Measurements from ENCODE around the gene TPSB2.
"Not testable (repeated sequence)": the region's sequence is repeated elsewhere in the genome, so short reads cannot be mapped to it uniquely, and the experiment has no call there.

The TPSB2 gene

DNA sequence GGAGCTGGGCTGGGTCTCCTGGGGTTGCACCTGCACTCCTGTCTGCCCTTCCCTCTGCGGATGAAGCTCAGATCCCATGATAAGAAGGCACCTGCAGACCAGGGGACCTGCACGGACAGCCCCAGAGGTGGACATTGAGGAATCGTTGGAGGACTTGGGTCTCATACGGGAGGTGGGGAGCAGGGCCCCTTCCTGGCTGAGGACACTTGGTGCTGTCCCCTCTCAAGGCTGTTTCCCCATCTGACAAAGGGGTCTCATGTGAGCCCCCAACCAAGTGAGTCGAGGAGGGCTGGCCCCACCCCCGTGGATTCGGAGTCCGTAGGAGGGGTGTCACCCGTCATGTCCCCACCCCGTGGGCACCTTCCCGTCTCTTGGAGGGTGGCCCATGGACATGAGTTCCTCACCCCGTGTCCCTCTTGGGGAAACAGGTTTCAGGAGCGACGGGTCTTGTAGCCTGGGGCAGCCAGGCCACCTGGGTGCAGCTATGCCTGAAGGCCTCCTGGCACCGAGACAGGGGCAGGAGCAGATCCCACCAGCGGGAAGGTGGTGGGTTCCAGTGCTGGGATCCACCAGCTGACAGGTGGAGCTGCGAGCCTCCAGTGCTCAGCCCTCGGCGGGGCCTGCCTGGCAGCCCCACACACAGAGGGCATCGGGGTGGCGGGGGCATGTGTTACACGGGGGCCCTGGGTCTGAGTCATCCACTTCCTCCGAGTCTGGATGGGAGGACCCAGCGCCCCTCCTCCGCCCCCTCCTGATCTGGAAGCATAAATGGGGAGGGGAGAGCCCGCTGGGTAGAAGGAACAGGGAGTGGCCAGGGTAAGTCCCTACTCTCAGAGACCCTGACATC, 25.5 kb upstream of the TPSB2 start, which contains the start of gene TPSD1:
Gene TPSD1, plus strand, starts transcription at position 794 of the 847 bp plus-strand sequence. CDS start 212 bp downstream, outside the sequence.
- H3K4me3 ChIP-seq (ENCODE audit: low read depth in 1 of 2, low read length in 2 of 2); H3K36me3 ChIP-seq (ENCODE audit: control insufficient read depth in 1 of 2, insufficient read depth in 2 of 2, low read length in 2 of 2); H3K27ac ChIP-seq (ENCODE audit: low read depth, low read length); H3K9me3 ChIP-seq (ENCODE audit: control insufficient read depth in 1 of 2, low read length in 2 of 2); H3K4me1 ChIP-seq (ENCODE audit: control insufficient read depth in 1 of 2, insufficient read depth in 2 of 2, low read length in 2 of 2); H3K9ac ChIP-seq (ENCODE audit: low read depth in 1 of 2, low read length in 2 of 2): not testable (repeated sequence)
- peaks cover 16 to 18% of the 10 kb centered on the region in 2 donors for H3K27me3 ChIP-seq (ENCODE audit: control insufficient read depth in 1 of 2, insufficient read depth in 2 of 2, low read length in 2 of 2)

DNA sequence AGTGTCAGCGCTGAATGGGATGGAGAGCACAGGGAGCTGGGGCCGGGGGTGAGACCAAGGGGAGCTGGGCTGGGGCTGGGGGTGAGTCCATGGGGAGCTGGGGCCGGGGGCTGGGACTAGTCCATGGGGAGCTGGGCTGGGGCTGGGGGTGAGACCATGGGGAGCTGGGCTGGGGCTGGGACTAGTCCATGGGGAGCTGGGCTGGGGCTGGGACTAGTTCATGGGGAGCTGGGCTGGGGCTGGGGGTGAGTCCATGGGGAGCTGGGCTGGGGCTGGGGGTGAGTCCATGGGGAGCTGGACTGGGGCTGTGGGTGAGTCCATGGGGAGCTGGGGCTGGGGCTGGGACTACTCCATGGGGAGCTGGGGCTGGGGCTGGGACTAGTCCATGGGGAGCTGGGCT, 24.8 kb upstream of the TPSB2 start:
- H3K4me1 ChIP-seq (ENCODE audit: control insufficient read depth in 1 of 2, insufficient read depth in 2 of 2, low read length in 2 of 2); H3K9ac ChIP-seq (ENCODE audit: low read depth in 1 of 2, low read length in 2 of 2); H3K9me3 ChIP-seq (ENCODE audit: control insufficient read depth in 1 of 2, low read length in 2 of 2); H3K36me3 ChIP-seq (ENCODE audit: control insufficient read depth in 1 of 2, insufficient read depth in 2 of 2, low read length in 2 of 2); H3K4me3 ChIP-seq (ENCODE audit: low read depth in 1 of 2, low read length in 2 of 2); H3K27ac ChIP-seq (ENCODE audit: low read depth, low read length): not testable (repeated sequence)
- H3K27me3 ChIP-seq (ENCODE audit: control insufficient read depth in 1 of 2, insufficient read depth in 2 of 2, low read length in 2 of 2), result peaks cover 11% of the 10 kb centered on the region in 2 donors

DNA sequence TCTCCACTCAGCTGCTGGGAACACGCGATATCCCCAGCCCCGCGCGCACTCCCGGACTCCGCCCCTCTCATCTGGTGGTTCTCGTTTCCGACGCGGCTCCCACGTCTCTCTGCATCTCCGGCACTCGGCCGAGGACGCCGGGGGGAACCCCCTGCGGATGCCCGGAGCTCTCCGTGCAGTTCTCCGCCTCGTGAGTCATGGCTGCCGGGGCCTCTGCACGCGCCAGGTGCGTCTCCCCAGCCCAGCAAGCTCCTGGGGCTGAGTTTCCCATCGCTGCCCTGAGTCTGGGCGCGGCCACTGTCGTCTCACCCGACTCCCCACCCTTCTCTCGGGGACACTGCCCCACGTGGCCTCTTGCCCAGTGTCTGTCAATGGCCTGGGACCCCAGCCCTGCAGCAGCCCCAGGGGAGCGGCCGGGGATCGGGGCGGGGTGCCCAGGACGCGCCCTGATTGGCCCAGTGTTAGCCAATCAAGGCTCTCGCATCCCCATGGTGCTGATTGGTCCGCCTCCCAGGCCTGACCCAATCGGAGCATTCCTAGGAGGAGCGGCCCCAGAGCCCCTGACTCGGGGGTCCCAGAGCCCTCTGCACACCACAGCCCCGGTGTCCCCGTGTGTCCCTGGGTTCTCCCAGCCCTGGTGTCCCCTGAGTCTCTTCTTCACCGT, 23.8 kb upstream of the TPSB2 start:
- not testable (repeated sequence) for H3K9ac ChIP-seq (ENCODE audit: low read depth in 1 of 2, low read length in 2 of 2); H3K36me3 ChIP-seq (ENCODE audit: control insufficient read depth in 1 of 2, insufficient read depth in 2 of 2, low read length in 2 of 2); H3K4me3 ChIP-seq (ENCODE audit: low read depth in 1 of 2, low read length in 2 of 2); H3K27ac ChIP-seq (ENCODE audit: low read depth, low read length); H3K27me3 ChIP-seq (ENCODE audit: control insufficient read depth in 1 of 2, insufficient read depth in 2 of 2, low read length in 2 of 2); H3K9me3 ChIP-seq (ENCODE audit: control insufficient read depth in 1 of 2, low read length in 2 of 2); H3K4me1 ChIP-seq (ENCODE audit: control insufficient read depth in 1 of 2, insufficient read depth in 2 of 2, low read length in 2 of 2)

DNA sequence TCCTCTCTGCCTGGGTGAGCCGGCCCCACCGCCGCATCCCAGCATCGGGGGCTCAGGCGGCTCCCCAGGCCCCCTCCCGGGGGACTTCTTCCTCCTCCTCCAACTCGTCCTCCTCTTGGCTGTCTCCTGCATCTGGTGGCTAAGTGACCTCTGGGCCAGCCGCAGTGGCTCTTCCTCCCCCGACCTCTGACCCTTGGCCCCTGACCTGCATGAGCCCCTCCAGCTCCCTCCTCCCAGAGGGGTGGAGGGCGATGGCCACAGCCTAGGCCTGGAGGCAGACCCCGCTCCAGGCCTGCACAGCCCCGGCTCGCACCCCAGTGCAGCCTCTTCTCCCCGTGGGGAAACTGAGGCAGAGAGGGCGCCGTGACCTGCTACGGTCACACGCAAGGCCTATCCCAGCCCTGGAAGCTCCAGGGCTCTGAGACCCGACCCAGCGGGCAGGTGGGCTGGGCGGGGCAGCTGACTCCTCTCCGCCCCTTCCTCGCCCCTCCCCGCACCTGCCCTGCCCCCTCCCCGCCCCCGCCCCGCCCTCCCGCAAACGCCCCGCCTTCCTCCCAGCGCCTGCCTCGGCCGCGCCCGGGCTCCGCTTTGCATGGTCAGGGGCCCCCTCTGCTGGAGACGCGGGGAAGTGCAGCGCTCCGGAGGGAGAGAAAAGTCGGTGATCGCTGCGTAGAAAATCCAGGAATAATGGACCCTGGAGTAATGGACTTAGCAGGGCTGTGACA, 19.2 kb upstream of the TPSB2 start:
- H3K36me3 ChIP-seq (ENCODE audit: control insufficient read depth in 1 of 2, insufficient read depth in 2 of 2, low read length in 2 of 2); H3K4me1 ChIP-seq (ENCODE audit: control insufficient read depth in 1 of 2, insufficient read depth in 2 of 2, low read length in 2 of 2); H3K9me3 ChIP-seq (ENCODE audit: control insufficient read depth in 1 of 2, low read length in 2 of 2); H3K9ac ChIP-seq (ENCODE audit: low read depth in 1 of 2, low read length in 2 of 2); H3K27ac ChIP-seq (ENCODE audit: low read depth, low read length); H3K4me3 ChIP-seq (ENCODE audit: low read depth in 1 of 2, low read length in 2 of 2): not testable (repeated sequence)
- peaks cover 8 to 11% of the 10 kb centered on the region in 2 donors for H3K27me3 ChIP-seq (ENCODE audit: control insufficient read depth in 1 of 2, insufficient read depth in 2 of 2, low read length in 2 of 2)

DNA sequence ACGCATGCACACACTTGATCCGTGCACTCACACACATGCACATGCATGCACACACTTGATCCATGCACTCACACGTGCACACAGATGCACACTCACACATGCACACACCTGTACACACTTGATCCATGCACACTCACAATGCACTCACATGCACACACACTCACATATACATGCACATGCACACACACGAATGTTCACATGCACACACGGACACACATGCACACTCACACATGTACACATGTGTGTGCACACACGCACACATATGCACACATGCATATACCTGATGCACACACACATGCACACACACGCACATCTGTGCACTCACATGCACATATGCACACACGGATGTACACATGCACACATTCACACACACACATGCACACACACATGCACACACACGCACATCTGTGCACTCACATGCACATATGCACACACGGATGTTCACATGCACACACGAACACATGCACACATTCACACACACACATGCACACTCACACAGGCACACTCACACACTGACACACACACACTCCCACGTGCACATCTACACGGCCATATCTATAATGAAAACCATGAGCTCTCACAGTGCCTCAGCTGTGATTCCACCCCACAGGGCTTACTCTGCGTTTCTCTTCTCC, 18.0 kb upstream of the TPSB2 start:
- not testable (repeated sequence) for H3K36me3 ChIP-seq (ENCODE audit: control insufficient read depth in 1 of 2, insufficient read depth in 2 of 2, low read length in 2 of 2); H3K9ac ChIP-seq (ENCODE audit: low read depth in 1 of 2, low read length in 2 of 2); H3K4me3 ChIP-seq (ENCODE audit: low read depth in 1 of 2, low read length in 2 of 2); H3K4me1 ChIP-seq (ENCODE audit: control insufficient read depth in 1 of 2, insufficient read depth in 2 of 2, low read length in 2 of 2); H3K9me3 ChIP-seq (ENCODE audit: control insufficient read depth in 1 of 2, low read length in 2 of 2); H3K27ac ChIP-seq (ENCODE audit: low read depth, low read length)
- H3K27me3 ChIP-seq (ENCODE audit: control insufficient read depth in 1 of 2, insufficient read depth in 2 of 2, low read length in 2 of 2), result peaks cover 8 to 11% of the 10 kb centered on the region in 2 donors

DNA sequence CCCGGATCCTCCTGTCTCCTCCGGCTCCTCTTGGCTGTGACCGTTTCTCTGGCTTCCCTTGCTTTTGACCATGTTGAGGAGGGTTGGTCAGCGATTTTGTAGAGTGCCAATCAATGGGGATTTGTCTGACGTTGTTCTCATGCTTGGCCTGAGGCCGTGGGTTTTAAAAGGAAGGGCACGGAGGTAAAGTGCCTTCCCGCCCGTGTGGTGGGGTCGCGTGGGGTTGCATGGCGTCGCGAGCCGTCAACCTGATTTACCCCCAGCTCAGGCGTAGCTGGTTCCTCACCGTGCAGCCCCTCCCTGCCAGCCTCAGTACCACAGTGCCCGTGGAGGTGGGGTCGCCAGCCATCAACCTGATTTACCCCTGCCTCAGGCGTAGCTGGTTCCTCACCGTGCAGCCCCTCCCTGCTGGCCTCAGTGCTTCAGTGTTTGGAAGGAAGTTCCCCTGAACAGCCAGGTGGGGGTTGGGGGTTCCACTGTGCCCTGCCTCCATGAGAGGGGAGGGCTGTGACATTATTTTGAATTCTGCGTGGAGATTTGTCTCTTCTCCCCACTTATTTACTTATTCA, 15.6 kb upstream of the TPSB2 start:
- Histone ChIP-seq H3K27me3 (ENCODE audit: control insufficient read depth in 1 of 2, insufficient read depth in 2 of 2, low read length in 2 of 2) (peaks cover 8 to 11% of the 10 kb centered on the region in 2 donors), H3K36me3 (ENCODE audit: control insufficient read depth in 1 of 2, insufficient read depth in 2 of 2, low read length in 2 of 2) (no peaks in the 10 kb centered on the region), H3K27ac (ENCODE audit: low read depth, low read length) (no peak overlapping the region), H3K4me3 (ENCODE audit: low read depth in 1 of 2, low read length in 2 of 2) (no peak overlapping the region), H3K9ac (ENCODE audit: low read depth in 1 of 2, low read length in 2 of 2) (no peak overlapping the region), H3K4me1 (ENCODE audit: control insufficient read depth in 1 of 2, insufficient read depth in 2 of 2, low read length in 2 of 2) (no peaks in the 10 kb centered on the region), H3K9me3 (ENCODE audit: control insufficient read depth in 1 of 2, low read length in 2 of 2) (no peaks in the 10 kb centered on the region)

DNA sequence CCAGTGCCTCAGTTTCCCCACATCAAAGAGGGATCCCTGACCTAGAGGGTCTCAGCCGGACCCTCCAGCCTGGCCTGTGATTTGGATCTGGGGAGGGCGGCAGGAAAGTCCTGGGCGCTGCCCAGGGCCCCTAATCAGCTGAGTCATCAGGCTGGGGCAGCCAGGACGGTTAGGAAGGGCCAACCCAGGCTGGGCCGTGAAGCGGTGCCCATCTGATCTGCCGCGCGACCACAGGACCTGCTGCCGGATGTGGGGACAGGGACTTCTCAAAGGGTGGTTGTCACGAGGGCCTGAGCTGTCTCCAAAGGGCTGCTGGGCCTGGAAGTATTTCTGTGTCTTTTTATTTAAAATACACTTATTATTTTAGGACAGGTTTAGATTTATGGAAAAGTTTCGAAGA, 14.9 kb upstream of the TPSB2 start:
- H3K9ac ChIP-seq (ENCODE audit: low read depth in 1 of 2, low read length in 2 of 2), result no peak overlapping the region
- no peaks in the 10 kb centered on the region for H3K9me3 ChIP-seq (ENCODE audit: control insufficient read depth in 1 of 2, low read length in 2 of 2)
- H3K27me3 ChIP-seq (ENCODE audit: control insufficient read depth in 1 of 2, insufficient read depth in 2 of 2, low read length in 2 of 2), result peaks cover 8 to 11% of the 10 kb centered on the region in 2 donors
- H3K4me3 ChIP-seq (ENCODE audit: low read depth in 1 of 2, low read length in 2 of 2), result no peak overlapping the region
- no peak overlapping the region for H3K27ac ChIP-seq (ENCODE audit: low read depth, low read length)
- H3K36me3 ChIP-seq (ENCODE audit: control insufficient read depth in 1 of 2, insufficient read depth in 2 of 2, low read length in 2 of 2), result no peaks in the 10 kb centered on the region
- no peaks in the 10 kb centered on the region for H3K4me1 ChIP-seq (ENCODE audit: control insufficient read depth in 1 of 2, insufficient read depth in 2 of 2, low read length in 2 of 2)

DNA sequence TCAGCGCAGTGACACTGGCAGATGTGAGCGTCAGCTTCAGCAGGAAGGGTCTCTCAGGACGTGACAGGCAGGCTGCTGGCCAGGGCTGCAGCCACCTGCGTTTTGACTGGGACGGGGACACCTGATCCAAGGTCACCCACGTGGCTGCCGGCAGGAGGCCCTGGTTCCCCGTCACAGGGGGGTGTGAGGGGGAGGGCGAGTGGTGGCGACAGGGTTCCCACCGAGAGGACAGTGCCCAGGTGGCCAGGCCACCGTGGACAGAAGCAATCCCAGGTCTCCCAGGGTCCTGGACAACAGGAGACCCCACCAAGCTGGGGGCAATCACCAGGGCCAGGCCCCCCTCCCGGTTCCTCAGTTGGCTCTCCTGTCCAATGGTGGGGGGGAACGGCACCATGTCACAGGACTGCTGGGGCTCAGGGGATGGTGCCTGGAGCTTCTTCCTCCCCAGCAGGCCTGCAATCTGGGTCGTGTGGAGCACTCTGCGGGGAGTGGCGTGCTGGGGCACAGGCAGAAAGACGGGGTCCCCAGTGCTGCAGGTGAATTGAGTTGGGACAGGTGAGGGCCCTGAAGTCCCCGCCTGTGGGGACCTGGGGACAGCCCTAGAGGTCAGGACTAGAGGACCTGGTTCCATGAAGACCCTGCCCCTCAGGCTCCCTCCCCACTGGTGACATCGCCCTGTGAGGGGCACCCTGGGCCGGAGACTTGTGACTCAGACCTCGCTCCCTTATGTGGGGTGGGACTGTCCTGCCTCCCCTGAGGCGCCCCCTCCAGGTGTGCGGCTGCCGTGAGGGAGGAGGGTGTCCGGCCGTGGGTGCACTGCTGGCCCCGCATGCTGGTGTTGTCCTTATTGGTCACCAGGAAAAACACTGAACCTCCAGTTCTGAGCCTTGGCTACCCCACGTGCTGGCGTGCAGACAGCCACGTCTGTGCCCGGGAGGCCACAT, 14.2 kb upstream of the TPSB2 start:
- H3K27ac ChIP-seq (ENCODE audit: low read depth, low read length); H3K9ac ChIP-seq (ENCODE audit: low read depth in 1 of 2, low read length in 2 of 2); H3K4me1 ChIP-seq (ENCODE audit: control insufficient read depth in 1 of 2, insufficient read depth in 2 of 2, low read length in 2 of 2); H3K9me3 ChIP-seq (ENCODE audit: control insufficient read depth in 1 of 2, low read length in 2 of 2); H3K36me3 ChIP-seq (ENCODE audit: control insufficient read depth in 1 of 2, insufficient read depth in 2 of 2, low read length in 2 of 2); H3K4me3 ChIP-seq (ENCODE audit: low read depth in 1 of 2, low read length in 2 of 2): not testable (repeated sequence)
- H3K27me3 ChIP-seq (ENCODE audit: control insufficient read depth in 1 of 2, insufficient read depth in 2 of 2, low read length in 2 of 2), result peaks cover 8 to 11% of the 10 kb centered on the region in 2 donors

DNA sequence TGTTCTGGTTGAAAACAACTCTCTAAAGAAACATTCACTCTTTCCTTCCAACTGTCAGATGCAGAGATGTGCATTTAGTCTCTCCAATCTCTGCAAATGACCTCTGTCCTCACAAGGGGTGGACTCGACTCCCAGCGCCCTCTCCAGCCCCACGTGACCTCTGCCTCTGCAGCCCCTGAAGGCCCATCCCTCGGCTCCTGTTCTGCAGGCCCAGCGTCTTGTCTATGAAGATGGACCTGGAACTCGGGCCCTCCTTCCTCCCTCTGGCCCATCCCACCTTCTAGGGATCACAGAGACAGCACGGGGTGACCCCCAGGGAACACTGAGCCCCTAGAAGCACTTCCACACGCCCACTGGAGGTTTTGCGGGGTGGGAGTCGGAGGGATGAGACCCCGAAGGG, 13.4 kb upstream of the TPSB2 start:
- not testable (repeated sequence) for H3K4me1 ChIP-seq (ENCODE audit: control insufficient read depth in 1 of 2, insufficient read depth in 2 of 2, low read length in 2 of 2); H3K9me3 ChIP-seq (ENCODE audit: control insufficient read depth in 1 of 2, low read length in 2 of 2); H3K4me3 ChIP-seq (ENCODE audit: low read depth in 1 of 2, low read length in 2 of 2); H3K36me3 ChIP-seq (ENCODE audit: control insufficient read depth in 1 of 2, insufficient read depth in 2 of 2, low read length in 2 of 2); H3K27ac ChIP-seq (ENCODE audit: low read depth, low read length); H3K9ac ChIP-seq (ENCODE audit: low read depth in 1 of 2, low read length in 2 of 2)
- peaks cover 8 to 11% of the 10 kb centered on the region in 2 donors for H3K27me3 ChIP-seq (ENCODE audit: control insufficient read depth in 1 of 2, insufficient read depth in 2 of 2, low read length in 2 of 2)
